Effector memory CD8-positive, alpha-beta T cell (primary cell): ENCODE data around the gene PPP1R12B.
"Not testable (repeated sequence)": the region's sequence is repeated elsewhere in the genome, so short reads cannot be mapped to it uniquely, and the experiment has no call there.

ENCODE experiments used
- ATAC-seq: fragments of 150-1000 bp; cut with Tn5 transposase; replicated peaks from 2 replicates; pipeline ENCODE4 v1.10.0; 2021; ENCODE audit warnings: mild to moderate bottlenecking, moderate library complexity
- DNase-seq, 3 experiments: peaks; one replicate each; pipeline ENCODE4 v3.0.0; 2021
- H3K27ac Mint-ChIP-seq, 2 donors: one replicate each; pipeline ENCODE4 v1.8.0; 2022; ENCODE audit warnings: mild to moderate bottlenecking in 2 of 2, mixed read lengths in 2 of 2, moderate library complexity in 2 of 2
- H3K27me3 Mint-ChIP-seq, 2 donors: one replicate each; pipeline ENCODE4 v1.8.0; 2022; ENCODE audit warnings: mixed read lengths in 2 of 2
- H3K36me3 Mint-ChIP-seq: one replicate; pipeline ENCODE4 v1.8.0; 2022; ENCODE audit warnings: mild to moderate bottlenecking, moderate library complexity, mixed read lengths; ENCODE audit not compliant: insufficient read depth
- H3K4me1 Mint-ChIP-seq, 2 donors: one replicate each; pipeline ENCODE4 v1.8.0; 2022; ENCODE audit warnings: low read depth in 2 of 2, mixed read lengths in 2 of 2
- H3K4me3 Mint-ChIP-seq, 2 donors: one replicate each; pipeline ENCODE4 v1.8.0; 2022; ENCODE audit warnings: mild to moderate bottlenecking in 2 of 2, mixed read lengths in 2 of 2, moderate library complexity in 2 of 2
- H3K9me3 Mint-ChIP-seq, 2 donors: one replicate each; pipeline ENCODE4 v1.8.0; 2022; ENCODE audit warnings: mixed read lengths in 2 of 2

Gene PPP1R12B

DNA sequence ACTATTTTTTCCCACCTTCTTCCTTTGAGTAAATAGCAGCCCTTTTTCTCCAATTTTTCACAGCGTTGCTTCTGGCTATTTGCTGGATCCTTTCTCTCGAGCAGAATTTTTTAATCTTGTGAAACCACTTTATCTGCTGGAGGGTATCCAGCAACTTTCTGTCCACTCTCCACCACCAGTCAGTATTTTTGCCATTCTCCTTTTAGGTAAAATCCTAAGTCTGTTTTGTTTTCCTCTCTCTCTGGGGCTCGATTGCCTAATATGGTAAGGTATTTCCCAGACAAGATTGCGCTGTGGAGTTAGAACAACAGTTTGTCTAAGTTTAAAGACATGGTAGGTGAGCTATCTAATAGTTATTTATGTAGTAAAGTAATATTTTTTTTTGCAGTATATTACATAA, 156.9 kb downstream of the PPP1R12B start:
- DNase-seq: no peak
- H3K27me3 Mint-ChIP-seq: no peaks in the 10 kb centered on the region
- H3K4me3 Mint-ChIP-seq: no peak overlapping the region
- H3K27ac Mint-ChIP-seq: no peak overlapping the region
- H3K4me1 Mint-ChIP-seq: no peaks in the 10 kb centered on the region
- H3K9me3 Mint-ChIP-seq: no peaks in the 10 kb centered on the region
- no peak for ATAC-seq
- peaks cover 6% of the 10 kb centered on the region for H3K36me3 Mint-ChIP-seq

DNA sequence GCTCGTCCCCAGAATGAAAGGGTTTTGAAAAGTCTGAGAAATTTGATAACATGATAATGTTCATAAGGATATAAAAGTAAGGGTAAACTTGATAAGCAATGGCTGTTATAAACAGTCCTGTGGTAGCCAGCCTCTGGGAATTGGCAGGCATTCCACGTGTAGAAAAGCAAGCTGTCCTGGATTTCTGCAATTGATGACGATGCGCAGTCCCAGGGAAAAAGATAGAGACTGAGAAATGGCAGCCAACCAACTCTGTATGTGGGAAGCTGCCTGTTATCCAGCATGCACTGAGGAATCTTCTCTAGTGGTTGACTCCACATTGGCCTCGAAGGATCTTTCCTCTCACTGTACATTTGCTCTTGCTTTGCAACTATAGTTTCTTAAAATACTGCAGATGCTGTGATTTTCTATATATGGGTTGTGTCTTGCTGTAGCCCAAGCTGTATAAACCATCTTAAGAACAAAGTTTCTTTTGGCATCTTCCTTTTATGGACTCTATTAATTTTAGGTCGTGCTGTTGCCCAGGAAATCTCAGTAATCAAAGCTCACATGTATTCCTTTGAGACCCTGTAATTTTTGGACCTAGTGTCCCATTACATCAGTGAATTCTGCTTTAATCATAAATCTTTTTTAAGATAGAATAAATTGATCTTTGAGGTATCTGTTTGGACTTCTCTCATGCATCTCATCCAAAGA, 157.5 kb downstream of the PPP1R12B start:
- not testable (repeated sequence) for H3K36me3 Mint-ChIP-seq, H3K9me3 Mint-ChIP-seq, ATAC-seq, H3K4me1 Mint-ChIP-seq, DNase-seq, H3K27me3 Mint-ChIP-seq, H3K4me3 Mint-ChIP-seq, H3K27ac Mint-ChIP-seq

- not testable (repeated sequence) for H3K4me1 Mint-ChIP-seq, H3K36me3 Mint-ChIP-seq, H3K27ac Mint-ChIP-seq, H3K9me3 Mint-ChIP-seq, DNase-seq, ATAC-seq, H3K4me3 Mint-ChIP-seq, H3K27me3 Mint-ChIP-seq
Observed at GRCh38 chr1:202508863-202509262, 160.4 kb downstream of the PPP1R12B start.

GRCh38 chr1:202513875-202514274, 165.4 kb downstream of the PPP1R12B start:
- not testable (repeated sequence) for H3K4me3 Mint-ChIP-seq, H3K27ac Mint-ChIP-seq, H3K4me1 Mint-ChIP-seq, H3K36me3 Mint-ChIP-seq, H3K27me3 Mint-ChIP-seq, H3K9me3 Mint-ChIP-seq, ATAC-seq, DNase-seq

DNA sequence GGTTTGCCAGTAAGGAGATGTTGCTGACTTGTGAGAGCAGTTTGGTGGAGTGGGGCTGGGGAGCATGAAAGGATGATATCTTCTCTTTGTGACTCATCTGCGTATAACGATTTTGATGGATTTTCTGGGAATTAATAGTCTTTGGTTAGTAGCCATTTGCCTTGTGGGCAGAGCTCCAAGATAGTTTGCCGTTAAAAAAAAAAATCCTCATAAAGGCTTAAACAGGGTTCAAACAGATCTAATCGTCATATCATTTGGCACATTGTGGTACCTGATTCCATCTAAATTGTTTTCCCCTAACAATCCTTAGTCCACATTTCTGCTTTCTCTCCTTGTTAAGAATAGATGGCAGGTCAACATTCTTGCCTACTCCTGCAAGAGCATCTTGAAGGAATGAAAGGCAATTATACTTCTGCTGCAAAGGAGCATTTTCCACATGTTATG, 168.0 kb downstream of the PPP1R12B start:
- no peaks in the 10 kb centered on the region for H3K27me3 Mint-ChIP-seq
- ATAC-seq: no peak

GRCh38 chr1:202517146-202517545, 168.6 kb downstream of the PPP1R12B start:
- not testable (repeated sequence) for ATAC-seq, H3K9me3 Mint-ChIP-seq, DNase-seq, H3K27ac Mint-ChIP-seq, H3K4me1 Mint-ChIP-seq, H3K36me3 Mint-ChIP-seq, H3K4me3 Mint-ChIP-seq, H3K27me3 Mint-ChIP-seq

More for the DNA sequence above, 168.0 kb downstream of the PPP1R12B start:
- Mint-ChIP-seq H3K4me3 (no peak overlapping the region), H3K9me3 (no peaks in the 10 kb centered on the region), H3K27ac (no peak overlapping the region), H3K36me3 (peaks cover 8% of the 10 kb centered on the region), H3K4me1 (peaks cover 0 to 4% of the 10 kb centered on the region in 2 donors)
- DNase-seq: no peak

- not testable (repeated sequence) for H3K27ac Mint-ChIP-seq, H3K36me3 Mint-ChIP-seq, DNase-seq, H3K9me3 Mint-ChIP-seq, H3K4me3 Mint-ChIP-seq, H3K4me1 Mint-ChIP-seq, H3K27me3 Mint-ChIP-seq, ATAC-seq
Observed at GRCh38 chr1:202518180-202518579, 169.7 kb downstream of the PPP1R12B start.

DNA sequence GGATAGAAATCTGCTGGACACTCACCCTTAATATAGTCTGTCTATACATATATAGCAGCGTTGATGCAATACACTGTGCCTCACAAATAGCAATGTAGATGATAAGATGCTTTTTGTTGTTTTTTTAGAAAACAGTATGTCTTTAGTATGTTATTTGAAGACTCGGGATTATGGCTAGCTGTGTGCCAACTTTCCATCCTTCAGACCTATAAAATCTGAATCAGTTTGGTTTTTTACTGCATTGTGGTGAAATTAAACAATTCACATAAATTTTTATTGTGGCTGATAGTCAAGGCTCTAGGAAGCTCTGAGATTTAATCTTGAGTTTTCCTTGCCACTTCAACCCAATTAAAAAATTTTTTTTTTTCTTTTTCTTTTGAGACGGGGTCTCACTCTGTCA, 170.4 kb downstream of the PPP1R12B start:
- not testable (repeated sequence) for H3K27me3 Mint-ChIP-seq, H3K4me3 Mint-ChIP-seq, H3K27ac Mint-ChIP-seq, H3K9me3 Mint-ChIP-seq, ATAC-seq, DNase-seq, H3K4me1 Mint-ChIP-seq, H3K36me3 Mint-ChIP-seq

DNA sequence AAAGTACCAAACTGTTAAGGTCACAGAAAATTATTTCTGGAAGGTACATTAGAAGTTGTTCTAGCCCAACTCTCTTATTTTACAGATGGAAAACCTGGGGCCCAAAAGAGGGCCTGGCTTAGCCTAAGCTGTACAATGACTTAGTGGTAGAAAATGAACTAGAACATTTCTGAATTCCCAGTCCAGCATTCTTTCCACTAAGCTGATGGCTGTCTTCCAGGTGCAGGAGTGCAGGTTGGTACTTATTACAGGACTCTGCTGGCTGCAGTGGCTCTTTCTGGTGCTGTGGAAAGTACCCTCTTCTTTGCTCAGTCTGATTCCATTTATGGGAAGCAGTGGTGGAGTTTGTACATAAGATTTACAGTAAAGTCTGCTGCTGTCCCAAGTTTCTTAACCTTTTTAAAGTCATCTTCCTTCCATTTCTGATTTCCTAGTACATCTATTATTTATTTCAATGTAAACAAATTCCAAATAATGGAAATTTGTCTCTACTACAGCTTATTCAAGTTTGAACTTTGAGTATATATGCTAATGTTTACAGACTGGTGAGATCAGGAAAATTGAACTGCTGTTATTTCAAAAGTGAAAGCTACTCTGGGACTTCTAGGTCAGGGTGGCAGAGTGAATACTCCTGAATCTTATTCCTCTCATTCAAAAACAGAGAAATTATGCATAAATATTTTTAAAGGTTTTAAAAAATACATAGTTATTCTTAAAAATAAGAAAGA, 171.8 kb downstream of the PPP1R12B start:
- H3K4me1 Mint-ChIP-seq, H3K4me3 Mint-ChIP-seq, DNase-seq, H3K36me3 Mint-ChIP-seq, H3K9me3 Mint-ChIP-seq, H3K27ac Mint-ChIP-seq, ATAC-seq, H3K27me3 Mint-ChIP-seq: not testable (repeated sequence)

- not testable (repeated sequence) for DNase-seq, H3K27me3 Mint-ChIP-seq, H3K36me3 Mint-ChIP-seq, ATAC-seq, H3K9me3 Mint-ChIP-seq, H3K27ac Mint-ChIP-seq, H3K4me3 Mint-ChIP-seq, H3K4me1 Mint-ChIP-seq
Observed at GRCh38 chr1:202520857-202521216, 172.3 kb downstream of the PPP1R12B start.

DNA sequence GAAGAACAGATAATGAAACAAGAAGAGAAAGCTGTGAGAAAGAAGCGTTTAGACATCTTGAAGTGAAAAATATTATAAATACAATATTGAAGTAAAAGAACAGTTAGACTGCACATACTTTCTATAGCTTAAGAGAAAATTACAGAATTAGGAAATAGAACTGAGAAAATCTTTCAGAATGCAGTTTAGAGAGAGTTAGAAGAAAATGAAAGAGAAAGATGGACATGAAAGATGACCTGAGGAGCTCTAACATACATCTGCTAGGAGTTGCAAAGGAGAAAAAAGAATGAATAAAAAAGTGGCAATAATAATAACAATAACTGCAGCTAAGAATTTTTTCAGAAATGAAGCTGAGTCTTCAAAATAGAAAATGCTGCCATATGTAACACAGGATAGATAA, 173.0 kb downstream of the PPP1R12B start:
- ATAC-seq, H3K4me1 Mint-ChIP-seq, H3K4me3 Mint-ChIP-seq, H3K27me3 Mint-ChIP-seq, H3K27ac Mint-ChIP-seq, H3K36me3 Mint-ChIP-seq, DNase-seq, H3K9me3 Mint-ChIP-seq: not testable (repeated sequence)

DNA sequence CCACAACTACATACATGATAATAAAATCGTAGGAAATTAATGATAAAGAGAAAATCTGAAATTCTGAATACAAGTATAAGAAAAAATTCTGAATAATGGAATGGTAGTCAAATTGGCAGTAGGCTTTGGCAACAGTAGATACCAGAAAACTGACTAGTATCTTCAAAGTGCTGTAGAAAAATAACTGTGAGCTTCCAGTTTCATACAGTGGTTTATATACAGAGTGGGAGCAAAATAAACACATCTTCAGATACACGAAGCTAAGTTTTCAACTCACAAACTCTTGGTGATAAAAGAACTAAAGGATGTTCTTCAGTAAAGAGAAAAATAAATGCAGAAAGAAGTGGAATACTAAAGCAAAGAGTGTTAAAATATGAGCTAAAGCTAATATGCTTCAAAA, 173.4 kb downstream of the PPP1R12B start:
- H3K4me1 Mint-ChIP-seq: no peaks in the 10 kb centered on the region

DNA sequence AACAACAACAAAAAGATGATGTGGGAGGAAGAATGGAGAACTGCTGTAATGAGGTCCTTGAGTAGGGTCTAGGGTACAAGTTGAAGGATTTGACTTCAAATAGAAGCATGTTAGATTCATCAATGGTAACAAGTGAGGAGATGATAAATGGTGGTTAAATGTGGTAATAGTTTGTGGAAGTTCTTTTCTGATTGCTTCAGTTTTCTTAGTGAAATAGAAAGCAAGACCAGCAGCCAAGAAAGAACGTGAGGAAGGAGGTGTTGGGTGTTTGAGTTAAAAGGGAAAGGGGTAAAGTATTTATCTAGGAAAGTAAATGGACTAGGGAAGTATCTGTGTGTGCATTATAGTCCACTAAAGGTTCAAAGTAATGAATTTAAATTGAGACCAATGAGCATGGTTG, 177.6 kb downstream of the PPP1R12B start:
- not testable (repeated sequence) for H3K4me3 Mint-ChIP-seq

More for the DNA sequence above, 173.4 kb downstream of the PPP1R12B start:
- H3K27me3 Mint-ChIP-seq: no peaks in the 10 kb centered on the region
- no peak overlapping the region for H3K27ac Mint-ChIP-seq
- no peak overlapping the region for H3K4me3 Mint-ChIP-seq
- H3K36me3 Mint-ChIP-seq: peaks cover 8% of the 10 kb centered on the region
- H3K9me3 Mint-ChIP-seq: no peaks in the 10 kb centered on the region
- no peak for DNase-seq
- no peak for ATAC-seq

GRCh38 chr1:202528096-202528722, 179.7 kb downstream of the PPP1R12B start:
- H3K27ac Mint-ChIP-seq, ATAC-seq, H3K4me1 Mint-ChIP-seq, H3K4me3 Mint-ChIP-seq, H3K36me3 Mint-ChIP-seq, DNase-seq, H3K27me3 Mint-ChIP-seq, H3K9me3 Mint-ChIP-seq: not testable (repeated sequence)

More for the DNA sequence above, 177.6 kb downstream of the PPP1R12B start:
- not testable (repeated sequence) for H3K27me3 Mint-ChIP-seq, H3K36me3 Mint-ChIP-seq, H3K9me3 Mint-ChIP-seq, DNase-seq, ATAC-seq, H3K27ac Mint-ChIP-seq, H3K4me1 Mint-ChIP-seq
